Subcutaneous adipose tissue (tissue), 4 donors: ENCODE measurements around the gene TMUB1. TPM values are rescaled to one million over a fixed set of nuclear protein-coding genes. Genes with fewer than 3 reads are reported as not detected.

Source experiments
- total RNA-seq, 4 donors: library from RNA; depleted of rRNA; stranded (reverse); fragments of >200 nt; gene quantifications; one replicate each; pipeline ENCODE4 v1.1.0, GENCODE V29; 2016
- TF ChIP-seq, protein P1 (sequence below): fragments of 450-650 bp; IDR thresholded peaks from one replicate; pipeline ENCODE4 v1.5.1; 2016; ENCODE audit warnings: low read depth, mild to moderate bottlenecking, control low read depth, antibody characterized with exemption, moderate library complexity

Gene TMUB1, protein sequence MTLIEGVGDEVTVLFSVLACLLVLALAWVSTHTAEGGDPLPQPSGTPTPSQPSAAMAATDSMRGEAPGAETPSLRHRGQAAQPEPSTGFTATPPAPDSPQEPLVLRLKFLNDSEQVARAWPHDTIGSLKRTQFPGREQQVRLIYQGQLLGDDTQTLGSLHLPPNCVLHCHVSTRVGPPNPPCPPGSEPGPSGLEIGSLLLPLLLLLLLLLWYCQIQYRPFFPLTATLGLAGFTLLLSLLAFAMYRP
- 10 to 100 TPM; 18.3 to 37.3 (median 31.5) TPM for total RNA-seq

DNA sequence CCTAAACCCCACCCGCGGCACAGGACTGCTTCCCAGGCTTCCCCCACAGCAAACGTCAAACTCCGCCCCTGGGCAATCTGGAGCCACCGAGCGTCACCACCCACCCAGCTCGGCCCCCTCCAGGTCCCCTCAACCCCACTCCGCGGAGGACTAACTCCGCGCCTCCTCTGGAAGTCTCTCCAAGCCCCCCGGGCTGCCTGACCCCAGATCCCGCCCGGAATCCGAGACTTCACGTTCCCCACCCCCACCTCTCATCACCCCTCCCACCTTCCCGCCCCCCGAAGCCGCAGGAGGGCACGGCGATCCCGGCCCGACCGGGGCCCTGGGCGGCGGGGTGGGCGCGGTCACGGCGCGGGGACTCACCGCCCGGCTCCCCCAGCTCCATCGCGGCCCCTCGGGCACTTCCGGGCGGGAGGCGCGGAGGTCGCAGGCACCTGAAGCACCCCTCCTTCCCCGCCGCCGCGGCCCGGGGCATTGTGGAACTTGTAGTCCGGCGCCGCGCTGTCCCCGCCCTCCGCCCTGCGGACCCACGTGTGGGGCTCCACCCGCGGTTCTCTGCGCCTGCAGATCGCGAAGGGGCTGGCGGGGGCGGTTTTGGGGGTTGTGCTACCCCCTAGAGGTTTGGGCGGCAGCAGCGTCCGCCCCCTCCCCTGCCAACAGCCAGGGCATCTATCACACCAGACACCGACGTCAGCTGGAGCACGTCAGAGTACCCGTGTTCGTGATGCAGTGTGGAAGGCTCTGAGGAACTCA, at the start of gene TMUB1:
TMUB1 (minus strand) TSS at position 423 of the 753 bp plus-strand sequence. CDS start 930 bp downstream, outside the sequence.
- TF ChIP-seq, protein P1, sequence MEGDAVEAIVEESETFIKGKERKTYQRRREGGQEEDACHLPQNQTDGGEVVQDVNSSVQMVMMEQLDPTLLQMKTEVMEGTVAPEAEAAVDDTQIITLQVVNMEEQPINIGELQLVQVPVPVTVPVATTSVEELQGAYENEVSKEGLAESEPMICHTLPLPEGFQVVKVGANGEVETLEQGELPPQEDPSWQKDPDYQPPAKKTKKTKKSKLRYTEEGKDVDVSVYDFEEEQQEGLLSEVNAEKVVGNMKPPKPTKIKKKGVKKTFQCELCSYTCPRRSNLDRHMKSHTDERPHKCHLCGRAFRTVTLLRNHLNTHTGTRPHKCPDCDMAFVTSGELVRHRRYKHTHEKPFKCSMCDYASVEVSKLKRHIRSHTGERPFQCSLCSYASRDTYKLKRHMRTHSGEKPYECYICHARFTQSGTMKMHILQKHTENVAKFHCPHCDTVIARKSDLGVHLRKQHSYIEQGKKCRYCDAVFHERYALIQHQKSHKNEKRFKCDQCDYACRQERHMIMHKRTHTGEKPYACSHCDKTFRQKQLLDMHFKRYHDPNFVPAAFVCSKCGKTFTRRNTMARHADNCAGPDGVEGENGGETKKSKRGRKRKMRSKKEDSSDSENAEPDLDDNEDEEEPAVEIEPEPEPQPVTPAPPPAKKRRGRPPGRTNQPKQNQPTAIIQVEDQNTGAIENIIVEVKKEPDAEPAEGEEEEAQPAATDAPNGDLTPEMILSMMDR = no peak

DNA sequence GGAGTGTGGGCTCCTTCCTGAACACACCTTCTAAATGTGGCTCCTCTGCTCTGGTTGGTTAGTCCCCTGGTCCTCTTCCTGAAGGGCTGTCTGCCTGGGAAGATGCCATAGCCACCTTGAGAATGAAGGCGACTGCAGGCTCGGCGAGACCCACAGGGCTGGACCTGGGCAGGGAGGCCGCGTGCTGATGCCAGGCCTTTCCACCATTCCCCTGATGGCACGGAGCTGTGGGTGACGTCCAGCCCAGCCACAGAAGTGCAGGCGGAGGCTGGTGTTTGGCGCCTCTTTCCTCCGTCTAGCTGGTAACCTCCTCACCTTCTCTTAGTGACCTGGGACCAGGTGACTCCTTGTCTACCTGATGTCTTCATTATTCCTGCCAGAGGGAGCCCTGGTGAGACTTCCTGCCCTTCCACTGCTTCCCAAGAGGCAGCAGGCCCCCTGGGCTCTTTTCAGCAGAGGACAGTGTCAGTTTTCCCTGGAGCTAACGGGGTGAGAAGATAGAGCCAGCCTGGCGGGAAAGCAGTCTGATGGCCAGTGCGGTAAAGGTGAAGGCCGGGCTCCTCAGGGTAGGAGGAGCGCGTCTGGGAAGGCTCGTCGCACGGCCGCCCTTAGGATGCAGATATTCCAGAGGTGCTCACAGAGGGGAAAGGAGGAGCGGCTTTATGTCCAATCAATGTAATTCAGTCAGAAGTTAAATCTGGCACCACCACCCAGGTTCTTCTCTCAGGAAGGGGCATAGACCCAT, 49.3 kb upstream of the TMUB1 start:
- TF ChIP-seq, protein P1 = no peak

DNA sequence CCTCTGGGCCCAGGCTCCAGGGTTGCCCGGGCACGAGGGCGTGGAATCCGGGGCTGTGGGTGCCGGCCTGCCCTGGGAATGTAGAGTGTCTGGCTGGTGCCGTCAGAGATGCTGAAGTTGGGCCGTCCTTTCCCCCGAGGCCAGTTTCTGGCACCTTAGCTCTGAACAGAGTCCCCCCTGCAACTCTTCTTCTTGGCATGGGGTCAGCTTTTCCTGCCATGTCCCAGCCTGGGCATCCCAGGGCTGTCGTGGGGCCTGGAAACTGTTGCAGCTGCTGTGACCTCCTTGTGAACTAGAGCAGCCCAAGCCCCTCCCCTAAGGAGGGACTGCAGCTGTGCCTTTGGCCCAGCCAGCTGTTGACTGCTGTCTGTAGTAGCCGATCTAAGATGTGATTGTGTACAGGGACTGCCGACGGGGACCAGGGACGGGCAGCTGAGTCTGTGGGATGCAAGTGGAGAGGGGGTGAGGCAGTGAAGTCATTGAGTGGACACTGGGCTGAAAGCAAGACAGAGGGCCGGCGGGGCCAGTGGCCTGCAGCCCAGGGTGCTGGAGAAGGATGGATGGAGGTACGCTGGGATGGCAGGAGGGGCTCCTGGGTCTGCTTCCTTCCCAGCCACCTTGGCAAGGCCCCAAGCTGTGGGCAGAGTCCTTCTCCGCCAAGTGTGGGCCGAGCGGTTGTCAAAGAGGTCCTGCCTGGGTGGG, 48.5 kb upstream of the TMUB1 start:
- TF ChIP-seq, protein P1 = no peak

DNA sequence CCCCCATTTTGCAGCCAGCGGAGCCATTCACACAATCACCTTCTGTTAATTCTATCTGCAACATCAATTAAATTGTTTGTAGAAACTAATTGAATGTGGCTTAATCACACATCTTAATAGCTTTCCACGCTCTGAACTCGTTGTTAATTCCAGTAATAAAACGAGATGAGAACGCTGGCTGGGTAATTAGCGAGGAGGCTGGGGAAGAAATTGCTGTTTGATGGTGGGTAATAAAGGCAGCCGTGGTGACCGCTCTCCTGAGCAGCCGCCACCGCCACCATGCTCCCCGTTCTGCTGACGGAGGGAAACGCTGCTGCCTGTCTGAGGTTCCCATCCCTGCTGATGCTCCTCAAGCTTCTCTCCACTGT, 47.9 kb upstream of the TMUB1 start:
- TF ChIP-seq, protein P1 = no peak

DNA sequence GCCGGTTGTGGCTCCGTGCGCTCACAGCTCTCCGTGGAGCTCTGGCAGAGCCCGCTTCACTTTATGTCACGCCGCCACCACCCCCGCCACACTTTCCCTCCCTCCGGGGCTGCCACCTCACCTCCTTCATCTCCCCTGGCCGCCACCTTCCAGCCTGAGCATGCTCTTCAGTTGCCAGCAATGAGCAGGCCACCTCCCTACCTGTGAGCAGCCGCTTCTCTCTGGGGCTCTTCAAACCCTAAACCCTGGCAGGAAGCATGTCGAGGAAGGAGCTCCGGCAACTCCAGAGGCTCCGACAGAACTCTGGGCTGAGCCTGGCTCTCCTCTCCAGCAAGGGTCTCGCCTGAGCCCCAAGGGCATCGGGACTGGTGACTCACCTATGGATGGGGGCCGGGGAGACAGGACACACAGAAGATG, 47.5 kb upstream of the TMUB1 start:
- TF ChIP-seq, protein P1 = no peak

DNA sequence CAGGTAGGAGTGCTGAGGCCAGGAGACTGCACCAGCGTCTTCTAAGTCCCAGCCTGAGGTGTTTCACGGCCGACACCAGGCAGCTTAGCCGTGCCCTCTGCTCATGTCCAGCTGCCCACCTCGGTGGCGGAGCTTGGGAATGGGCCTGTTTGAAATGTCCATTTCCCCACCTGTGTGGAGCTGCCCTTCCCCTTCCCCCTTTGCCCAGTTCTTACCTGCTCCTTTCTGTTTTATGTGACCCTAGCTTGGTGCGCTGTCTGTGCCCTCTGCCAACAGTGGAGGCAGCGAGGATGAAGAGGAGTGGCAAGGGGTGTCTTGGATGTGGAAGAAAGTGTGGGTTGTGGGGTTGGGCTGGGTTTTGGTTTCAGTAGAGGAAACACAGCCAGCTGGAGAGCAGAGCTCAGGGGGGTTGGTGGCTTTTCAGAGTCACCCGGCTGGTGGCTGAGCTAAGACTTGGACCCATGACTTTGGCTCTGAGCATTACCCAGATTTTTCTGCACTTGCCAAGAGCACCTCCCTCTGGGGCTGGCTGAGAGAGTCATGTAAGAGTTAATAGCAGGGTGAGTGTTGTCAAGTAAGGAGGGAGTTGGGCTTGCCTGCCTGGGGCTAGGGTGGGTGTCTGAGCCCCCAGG, 46.8 kb upstream of the TMUB1 start:
- TF ChIP-seq, protein P1 = no peak
